Retinal pigment epithelial cell (primary cell): Measurements from ENCODE around the gene PRMT7.

ENCODE experiments used
- DNase-seq: peaks from one replicate; pipeline ENCODE4 v3.0.0-alpha.2; 2010; ENCODE audit warnings: low read depth
- H3K4me3 ChIP-seq: 2 replicates; pipeline ENCODE4 v1.5.1; 2011; ENCODE audit warnings: mild to moderate bottlenecking, low read length, control low read depth, moderate library complexity
- CTCF ChIP-seq: conservative IDR thresholded peaks from 2 replicates; pipeline ENCODE4 v1.5.1; 2011; ENCODE audit warnings: low read depth, low read length, control low read depth, inconsistent platforms

The PRMT7 gene

GRCh38 chr16:68363658-68364521 lies 53.1 kb downstream of the PRMT7 start:
- DNase-seq = no peak
- TF ChIP-seq CTCF = no peak

GRCh38 chr16:68364561-68364998 lies 53.8 kb downstream of the PRMT7 start:
- H3K4me3 ChIP-seq = no peak overlapping the region
- no peak for DNase-seq
- TF ChIP-seq CTCF = peak; percentile 46

More at GRCh38 chr16:68363658-68364521, 53.1 kb downstream of the PRMT7 start:
- no peak overlapping the region for H3K4me3 ChIP-seq

GRCh38 chr16:68365167-68365817 lies 54.5 kb downstream of the PRMT7 start:
- H3K4me3 ChIP-seq = no peak overlapping the region
- DNase-seq = no peak
- no peak for TF ChIP-seq CTCF

GRCh38 chr16:68366062-68366461 lies 55.2 kb downstream of the PRMT7 start:
- H3K4me3 ChIP-seq = no peak overlapping the region
- no peak for DNase-seq
- no peak for TF ChIP-seq CTCF

- H3K4me3 ChIP-seq = no peak overlapping the region
- DNase-seq = no peak
- peak; percentile 52 for TF ChIP-seq CTCF
These were observed 56.2 kb downstream of the PRMT7 start for GRCh38 chr16:68367030-68367429.

- no peak for TF ChIP-seq CTCF
- no peak overlapping the region for H3K4me3 ChIP-seq
- DNase-seq = no peak
These were observed 56.6 kb downstream of the PRMT7 start for GRCh38 chr16:68367440-68367839.
